GM18499 (cell line): ENCODE measurements around the gene NEU3.
A peak's percentile ranks its signal among the peaks of the same experiment; 100 is the strongest.
"Not testable (repeated sequence)": the region's sequence is repeated elsewhere in the genome, so short reads cannot be mapped to it uniquely, and the experiment has no call there.

Experiments used
- ATAC-seq: cut with Tn5 transposase; IDR thresholded peaks from one replicate; pipeline ENCODE4 v1.9.1; 2021; ENCODE audit warnings: moderate number of reproducible peaks; ENCODE audit not compliant: insufficient read depth, unreplicated experiment

NEU3 gene, protein sequence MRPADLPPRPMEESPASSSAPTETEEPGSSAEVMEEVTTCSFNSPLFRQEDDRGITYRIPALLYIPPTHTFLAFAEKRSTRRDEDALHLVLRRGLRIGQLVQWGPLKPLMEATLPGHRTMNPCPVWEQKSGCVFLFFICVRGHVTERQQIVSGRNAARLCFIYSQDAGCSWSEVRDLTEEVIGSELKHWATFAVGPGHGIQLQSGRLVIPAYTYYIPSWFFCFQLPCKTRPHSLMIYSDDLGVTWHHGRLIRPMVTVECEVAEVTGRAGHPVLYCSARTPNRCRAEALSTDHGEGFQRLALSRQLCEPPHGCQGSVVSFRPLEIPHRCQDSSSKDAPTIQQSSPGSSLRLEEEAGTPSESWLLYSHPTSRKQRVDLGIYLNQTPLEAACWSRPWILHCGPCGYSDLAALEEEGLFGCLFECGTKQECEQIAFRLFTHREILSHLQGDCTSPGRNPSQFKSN

DNA sequence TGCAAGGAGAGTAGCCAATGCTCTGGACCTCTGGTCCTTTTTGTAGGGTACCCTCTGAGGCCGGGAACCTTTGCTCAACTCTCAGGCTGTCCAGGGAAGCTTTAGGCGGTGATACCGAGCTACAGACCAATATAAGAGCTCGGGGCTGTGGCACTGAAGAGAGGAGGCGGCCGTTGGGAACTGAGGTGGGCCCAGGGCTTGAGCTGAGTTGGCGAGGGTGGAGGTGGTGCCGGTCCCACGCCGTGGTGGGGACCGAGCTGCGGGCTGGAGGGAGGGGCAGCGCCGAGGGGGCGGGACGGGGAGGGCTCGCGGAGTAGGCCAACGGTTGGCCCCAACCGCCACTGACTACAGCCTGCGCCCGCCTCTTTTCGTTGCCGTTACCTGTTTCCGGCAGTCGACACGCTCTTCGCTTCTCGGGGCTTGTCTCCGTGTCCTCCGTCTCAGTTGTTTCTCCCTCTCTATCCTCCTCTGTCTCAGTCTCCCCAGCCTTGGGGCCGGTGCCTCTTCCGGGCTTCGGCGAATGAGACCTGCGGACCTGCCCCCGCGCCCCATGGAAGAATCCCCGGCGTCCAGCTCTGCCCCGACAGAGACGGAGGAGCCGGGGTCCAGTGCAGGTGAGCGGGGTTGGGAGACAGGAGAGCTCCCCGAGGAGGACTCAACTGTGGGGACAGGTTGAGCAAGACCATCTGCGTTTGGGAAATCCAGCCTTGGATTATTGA is at the start of gene NEU3:
NEU3 (plus strand) TSS at position 393 of the 719 bp plus-strand sequence; CDS start at position 521, 128 bp downstream.
- peak; percentile 47 for ATAC-seq

DNA sequence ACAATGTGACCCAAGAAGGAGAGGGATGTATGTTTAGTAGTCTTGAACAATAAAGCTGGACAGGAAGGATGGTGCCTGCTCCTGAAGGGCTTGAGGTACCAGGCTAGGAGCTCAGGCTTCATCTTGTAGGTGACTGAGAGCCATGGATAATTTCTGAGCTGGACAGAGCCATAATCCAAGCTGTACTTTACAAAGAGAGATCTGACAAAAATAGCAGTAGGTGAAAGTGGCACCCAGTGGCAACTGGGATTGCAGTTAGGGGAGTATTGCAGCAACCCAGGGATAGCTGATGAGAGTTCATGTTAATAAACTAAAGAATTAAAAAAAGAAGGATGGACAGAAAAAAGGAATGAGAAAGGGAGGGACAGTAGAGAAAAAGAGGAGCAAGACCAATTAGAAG is 47.2 kb upstream of the NEU3 start:
- ATAC-seq: no peak

DNA sequence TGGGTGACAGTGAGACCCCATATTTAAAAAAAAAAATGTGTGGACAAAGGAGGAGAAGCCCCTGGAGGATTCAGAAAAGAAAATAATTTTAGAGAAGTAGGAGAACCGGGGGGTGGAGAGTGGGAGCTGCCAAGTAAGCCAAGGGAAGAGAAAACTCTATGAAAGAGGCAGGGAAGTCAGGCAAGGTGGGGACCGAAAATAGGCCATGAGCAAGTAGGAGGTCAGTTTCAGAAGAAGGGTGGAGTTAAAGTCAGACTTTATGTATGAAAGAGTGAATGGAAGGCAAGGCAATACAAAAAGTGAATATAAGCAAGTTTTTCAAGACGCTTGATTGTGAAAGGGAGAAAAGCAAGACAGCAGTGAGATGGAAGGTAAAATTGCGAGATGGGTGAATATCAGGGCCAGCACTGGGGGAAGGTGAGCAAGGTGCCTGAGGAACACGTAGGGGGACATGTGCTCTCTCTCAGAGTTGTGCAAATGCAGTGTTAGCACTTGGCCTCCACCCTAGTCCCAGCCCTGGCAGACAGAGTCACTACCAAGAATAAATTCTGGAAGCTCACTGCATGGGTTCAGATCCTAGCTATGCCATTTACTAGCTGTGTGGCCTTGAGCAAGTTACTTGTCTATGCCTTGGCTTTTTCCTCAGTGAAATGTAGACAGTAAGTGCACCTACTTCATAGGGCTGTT is 46.5 kb upstream of the NEU3 start:
- ATAC-seq: no peak

DNA sequence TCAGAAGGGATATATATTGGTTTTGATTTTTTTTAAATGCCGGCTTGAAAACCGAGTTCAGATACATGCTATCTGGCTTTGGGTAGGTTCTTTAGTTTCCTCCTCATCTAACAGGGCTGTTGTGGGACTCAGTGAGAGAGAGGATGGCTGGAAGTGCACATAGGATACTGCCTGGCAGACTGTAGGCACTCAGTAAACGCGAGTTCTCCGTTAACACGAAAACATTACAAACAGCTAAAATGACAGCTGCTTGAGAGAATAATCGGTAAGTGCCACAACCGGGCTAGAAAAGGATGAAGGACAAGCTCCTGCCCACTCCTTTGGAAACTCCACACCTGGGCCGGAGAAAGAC is 40.2 kb upstream of the NEU3 start:
- peak; percentile 6 for ATAC-seq

DNA sequence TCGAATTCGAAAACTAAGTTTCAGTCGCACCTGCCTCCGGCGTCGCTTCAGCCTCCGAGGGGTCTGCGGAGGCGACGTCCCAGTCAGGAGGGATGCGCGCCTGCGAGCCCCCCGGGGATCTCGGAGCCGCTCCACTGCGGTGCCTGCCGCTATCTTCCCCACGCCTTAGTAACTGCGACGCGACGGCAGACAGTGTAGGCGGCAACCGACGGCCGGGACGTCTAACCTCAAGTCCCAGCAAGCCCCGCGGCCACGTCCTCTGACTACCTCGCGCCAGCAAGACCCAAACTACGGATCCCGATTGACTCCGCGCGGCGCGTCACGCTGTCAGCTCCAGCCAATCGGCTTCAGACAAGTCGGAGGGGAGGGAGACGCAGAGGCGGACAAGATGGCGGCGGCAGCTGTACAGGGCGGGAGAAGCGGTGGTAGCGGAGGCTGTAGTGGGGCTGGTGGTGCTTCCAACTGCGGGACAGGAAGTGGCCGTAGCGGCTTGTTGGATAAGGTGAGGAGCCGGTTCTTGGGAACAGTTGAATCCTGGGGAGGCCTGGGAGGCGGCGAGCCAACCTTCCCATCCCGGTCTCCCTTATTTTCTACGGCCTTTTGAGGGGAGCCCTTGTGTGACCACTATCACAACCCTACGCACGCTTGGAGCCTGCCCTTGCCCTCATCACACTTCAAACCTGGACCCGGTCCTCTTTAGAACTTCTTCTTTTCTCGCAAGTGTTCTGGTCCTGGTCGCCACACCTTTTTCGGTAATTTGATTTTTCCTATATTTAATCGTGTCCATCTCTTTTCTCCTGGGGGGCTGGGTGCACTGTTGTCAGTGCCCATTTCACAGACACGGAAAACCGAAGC is 39.6 kb upstream of the NEU3 start, which contains the start of the genes SPCS2 and XRRA1:
SPCS2 (plus strand) TSS at position 369 of the 855 bp plus-strand sequence; CDS start at position 389, 20 bp downstream.
XRRA1 (minus strand) TSS at position 194 of the 855 bp plus-strand sequence. CDS start 8,213 bp downstream, outside the sequence.
- ATAC-seq: peak; percentile 77

DNA sequence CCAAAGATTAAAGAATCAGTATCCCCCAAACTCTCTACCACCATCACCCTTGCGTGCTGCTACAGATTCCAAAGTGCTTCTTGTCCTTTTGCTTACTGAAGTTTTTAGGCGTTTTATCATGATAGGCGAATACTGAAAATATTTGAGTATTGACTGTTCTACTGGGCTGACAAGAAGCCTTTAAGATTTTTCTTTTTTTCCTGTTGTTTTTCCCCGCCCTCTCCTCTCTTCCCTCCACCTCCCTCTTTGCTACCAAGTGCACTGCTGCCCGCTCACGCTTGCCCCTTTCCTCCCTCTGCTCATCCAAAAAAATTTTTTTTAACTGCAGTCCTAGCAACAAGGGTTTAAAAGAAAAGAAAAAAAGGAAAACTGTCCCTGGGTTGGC is 39.0 kb upstream of the NEU3 start:
- ATAC-seq: no peak

DNA sequence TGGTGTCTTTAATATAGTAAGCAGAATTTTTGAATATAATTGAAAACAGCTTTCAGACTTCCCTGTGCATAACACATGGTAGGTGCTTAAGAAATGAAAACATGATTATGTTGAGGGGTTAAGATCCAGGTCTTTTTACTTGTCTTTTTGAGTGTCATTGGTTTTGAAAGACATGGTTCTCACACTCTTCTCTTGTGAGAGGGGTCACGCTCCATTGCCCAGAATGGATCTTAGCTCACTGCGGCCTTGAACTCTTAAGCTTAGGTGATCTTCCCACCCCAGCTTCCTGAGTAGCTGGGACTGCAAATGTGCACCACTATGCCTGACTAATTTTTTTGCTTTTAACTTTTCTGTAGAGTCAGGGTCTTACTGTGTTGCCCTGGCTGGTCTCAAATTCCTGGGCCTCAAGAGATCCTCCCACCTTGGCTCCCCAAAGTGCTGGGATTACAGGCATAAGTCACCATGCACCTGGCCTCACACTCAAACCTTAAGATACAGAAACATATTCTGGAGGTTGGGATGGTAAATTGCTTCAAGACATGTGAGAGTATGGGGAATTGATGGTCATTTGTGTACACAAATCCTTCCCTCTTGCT is 38.3 kb upstream of the NEU3 start:
- no peak for ATAC-seq

DNA sequence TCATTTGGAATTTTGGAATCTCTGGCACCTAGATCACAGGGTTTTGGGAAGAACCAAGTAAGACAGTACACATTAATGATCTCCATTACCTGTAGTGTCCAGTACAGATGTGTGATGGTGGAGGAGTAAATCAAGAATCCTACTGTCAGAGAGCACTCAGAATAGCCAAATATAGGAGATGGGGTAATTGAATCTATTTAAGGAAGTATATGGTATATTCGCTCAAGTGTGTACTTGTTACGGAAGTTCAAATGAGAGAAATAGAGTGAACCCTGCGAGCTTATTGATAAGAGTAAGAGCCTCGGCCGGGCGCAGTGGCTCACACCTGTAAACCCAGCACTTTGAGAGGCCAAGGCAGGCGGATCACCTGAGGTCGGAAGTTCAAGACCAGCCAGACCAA is 37.5 kb upstream of the NEU3 start:
- no peak for ATAC-seq

DNA sequence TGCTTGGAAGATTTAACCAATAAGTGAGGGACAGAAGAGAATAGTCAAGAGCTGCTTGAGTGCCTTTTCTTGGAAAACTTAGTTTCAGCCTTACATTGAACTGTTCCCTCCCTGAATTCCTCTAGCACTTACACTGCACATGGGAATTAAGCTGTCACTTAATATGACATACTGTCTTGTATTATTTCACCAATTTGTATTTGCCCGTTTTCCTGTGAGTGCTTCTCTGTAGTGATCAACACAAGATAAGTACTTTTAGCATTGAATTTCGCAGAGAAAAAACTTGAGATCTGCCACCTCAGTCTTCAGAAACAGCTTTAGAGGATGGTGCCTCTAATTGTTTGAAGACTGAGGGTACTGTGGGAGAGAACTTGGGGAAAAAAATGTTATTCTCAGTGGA is 36.0 kb upstream of the NEU3 start:
- ATAC-seq: no peak

DNA sequence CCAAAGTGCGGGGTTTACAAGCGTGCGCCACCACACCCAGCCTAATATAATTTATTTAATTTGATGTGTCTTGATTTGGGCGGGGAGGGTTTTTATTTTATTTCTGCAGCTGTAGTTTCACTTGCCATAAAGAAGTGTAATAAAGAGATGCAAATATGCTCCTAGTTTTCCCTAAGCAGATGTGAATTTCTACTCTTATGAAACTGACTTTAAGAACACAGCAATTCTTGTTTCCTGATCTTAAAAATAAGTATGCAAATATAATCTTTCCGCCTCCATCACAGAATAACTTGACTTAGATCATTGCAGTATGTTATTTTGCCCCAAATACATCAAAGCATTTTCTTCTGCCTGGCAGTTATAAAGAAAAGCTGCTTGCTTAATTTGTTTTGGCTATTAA is 35.3 kb upstream of the NEU3 start:
- no peak for ATAC-seq

DNA sequence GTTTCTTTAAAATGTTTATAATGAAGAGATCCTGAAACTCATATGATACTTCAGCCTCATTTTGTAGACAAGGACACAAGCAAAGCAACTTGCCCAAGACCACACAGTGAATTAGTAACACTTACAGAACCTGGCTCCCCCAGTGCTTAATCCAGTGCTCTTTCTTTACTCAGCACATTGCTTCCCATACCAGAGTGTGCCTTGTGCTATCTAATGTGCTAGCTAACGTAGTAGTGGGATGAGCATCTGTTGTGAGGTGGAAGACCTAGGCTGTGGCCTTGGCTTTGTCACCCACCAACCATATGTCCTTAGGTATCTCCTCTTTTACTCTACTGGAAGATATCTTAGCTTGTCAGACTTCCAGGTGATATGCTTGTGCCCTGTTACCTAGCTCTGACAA is 34.5 kb upstream of the NEU3 start:
- no peak for ATAC-seq

DNA sequence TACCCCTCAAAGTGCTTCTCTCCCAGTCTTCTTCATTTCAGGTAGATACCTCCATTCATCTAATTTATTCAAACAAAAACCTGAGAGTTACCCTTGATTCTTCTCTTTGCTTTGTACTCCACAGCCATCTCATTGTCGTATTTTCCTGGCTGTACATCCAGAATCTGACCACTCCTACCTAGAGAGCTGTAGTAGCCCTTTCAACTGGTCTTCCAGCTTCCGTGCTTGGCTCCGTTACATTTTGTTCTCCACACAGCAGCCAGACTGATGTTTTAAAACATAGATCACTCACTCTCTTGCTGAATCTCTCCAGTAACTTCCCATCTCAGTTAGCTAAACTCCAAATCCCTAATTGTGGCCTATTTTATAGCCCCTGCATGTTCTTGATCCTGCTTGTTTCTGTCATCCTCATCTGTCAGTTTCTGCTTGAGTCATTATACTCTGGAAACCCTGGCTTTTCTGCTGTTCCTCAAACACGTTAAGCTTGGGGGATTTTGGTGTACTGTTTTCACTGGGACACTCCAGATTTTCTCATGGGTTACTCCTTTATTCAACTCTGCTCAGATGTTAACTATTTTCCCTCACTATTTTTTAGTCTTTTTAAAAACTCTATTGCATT is 32.2 kb upstream of the NEU3 start:
- no peak for ATAC-seq

DNA sequence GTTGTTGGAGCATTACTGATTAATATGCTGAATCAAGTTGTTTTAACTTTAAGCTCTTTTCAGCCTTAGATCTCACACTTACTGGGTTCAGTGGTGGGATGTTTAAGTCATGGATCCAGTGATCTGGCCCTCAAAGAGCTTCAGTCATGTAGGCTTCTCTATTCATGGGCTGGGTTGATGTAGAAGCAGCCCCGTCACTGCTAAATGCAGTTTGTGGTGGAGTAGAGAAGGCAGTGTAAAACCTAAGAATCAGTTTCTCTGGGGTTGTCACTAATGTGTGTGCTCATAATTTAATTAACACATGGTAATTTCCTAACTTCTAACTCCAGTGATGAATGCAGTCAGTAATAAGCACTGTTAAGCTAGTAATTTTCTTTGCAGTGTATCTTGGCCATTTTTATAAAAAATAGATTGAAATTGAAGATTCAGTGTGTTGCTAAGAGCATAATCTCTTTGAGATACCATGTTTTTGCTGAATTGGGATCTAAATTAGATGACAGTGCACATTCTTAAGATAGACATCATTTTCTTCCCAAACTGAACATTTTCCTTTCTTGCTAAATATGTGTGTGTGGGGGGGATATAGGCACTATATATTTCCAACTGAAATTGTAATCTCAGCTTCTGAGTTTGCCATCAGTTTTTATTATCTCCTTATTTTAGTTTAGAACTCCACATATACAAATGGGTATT is 30.6 kb upstream of the NEU3 start:
- ATAC-seq: no peak

DNA sequence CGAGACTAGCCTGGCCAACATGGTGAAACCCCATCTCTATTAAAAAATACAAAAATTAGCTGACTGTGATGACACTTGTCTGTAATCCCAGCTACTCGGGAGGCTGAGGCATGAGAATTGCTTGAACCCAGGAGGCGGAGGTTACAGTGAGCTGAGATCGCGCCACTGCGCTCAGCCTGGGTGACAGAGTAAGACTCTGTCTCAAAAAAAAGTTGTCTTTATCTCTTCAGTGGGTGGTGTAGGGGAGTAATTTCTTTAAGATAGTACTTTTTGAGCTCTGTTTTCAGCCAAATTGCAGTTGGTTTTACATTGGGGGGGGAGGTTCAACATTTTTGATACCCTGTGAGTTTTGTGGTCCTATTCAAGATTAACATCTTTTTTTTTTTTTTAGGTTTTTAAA is 28.6 kb upstream of the NEU3 start:
- ATAC-seq: not testable (repeated sequence)

DNA sequence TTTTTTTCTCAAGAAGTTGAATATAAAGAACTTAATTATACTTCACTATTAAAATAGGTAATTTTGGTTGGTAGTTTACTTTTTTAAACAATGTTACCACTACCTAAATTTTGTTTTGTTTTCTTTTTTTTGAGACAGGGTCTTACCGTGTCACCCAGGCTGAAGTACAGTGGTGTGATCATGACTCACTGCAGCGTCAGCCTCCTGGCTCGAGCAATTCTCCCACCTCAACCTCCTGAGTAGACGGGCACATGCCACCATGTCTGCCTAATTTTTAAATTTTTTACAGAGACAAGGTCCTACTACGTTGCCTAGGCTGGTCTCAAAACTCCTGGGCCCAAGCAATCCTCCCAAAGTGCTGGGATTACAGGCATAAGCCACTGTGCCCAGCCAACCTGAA is 22.1 kb upstream of the NEU3 start:
- no peak for ATAC-seq

DNA sequence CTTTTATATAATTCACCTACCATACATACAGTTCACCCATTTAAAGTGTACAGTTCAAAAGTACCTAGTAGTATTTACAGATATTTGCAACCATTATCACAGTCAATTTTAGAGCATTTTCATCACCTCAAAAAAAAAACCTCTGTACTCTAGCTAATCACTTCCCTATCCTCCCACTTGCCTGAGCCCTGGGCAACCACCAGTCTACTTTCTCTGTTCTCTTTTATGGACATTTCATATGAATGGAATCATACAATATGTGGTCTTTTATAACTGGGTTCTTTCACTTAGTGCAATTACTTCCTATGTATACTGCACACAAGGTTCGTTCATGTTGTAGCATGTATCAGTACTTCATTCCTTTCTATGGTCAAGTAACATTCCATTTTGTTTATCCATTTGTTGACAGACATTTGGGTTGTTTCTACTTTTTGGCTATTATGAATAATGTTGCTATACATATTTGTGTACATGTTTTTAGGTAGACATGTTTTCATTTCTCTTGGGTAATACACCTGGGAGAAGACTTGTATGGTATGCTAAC is 17.8 kb upstream of the NEU3 start:
- no peak for ATAC-seq

DNA sequence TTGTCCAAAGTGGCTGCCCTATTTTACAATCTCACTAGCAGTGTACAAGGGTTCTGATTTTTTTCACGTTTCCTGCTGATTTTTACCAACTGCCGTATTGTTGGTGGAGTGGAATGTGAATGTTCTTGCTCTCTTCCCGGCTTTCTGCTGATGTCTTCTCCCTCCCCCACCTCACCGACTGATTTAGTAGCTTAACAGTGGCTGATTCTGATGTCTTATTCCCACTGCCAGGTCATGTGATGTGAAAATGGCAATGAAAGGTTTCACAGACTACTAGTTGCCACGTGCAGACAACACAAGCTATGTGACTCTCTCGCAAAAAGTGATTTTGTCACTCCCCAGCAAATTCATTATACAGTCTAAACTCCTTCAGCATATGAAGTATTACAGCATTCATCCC is 17.3 kb upstream of the NEU3 start:
- ATAC-seq: no peak

DNA sequence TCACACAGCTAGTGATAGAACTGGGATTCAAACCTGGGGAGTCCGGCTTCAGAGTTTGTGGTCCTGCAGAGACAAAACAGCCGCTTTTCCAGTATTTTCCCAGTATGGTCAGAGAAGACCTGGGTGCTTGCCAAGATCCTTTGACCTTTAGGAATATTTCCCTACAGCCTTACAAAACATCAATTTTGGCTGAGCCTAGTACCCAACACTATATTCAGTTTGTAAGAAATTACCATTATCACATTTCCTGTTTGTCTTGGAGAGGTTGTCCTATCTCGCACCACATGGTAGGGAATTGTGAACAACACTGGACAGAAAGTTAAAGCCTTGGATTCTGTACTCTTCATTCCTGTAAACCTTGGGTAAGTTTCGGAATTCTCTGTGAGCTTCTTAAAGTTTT is 10.7 kb upstream of the NEU3 start:
- no peak for ATAC-seq
